Hematopoietic multipotent progenitor cell treated with erythropoietin and hydrocortisone succinate and interleukin-3 and kit ligand, for 15 days (in vitro differentiated cells): ENCODE data around the gene ZCCHC18.
"Not testable (repeated sequence)": the region's sequence is repeated elsewhere in the genome, so short reads cannot be mapped to it uniquely, and the experiment has no call there.

Experiments
- DNase-seq: peaks from one replicate; pipeline ENCODE4 v3.0.0-alpha.2; 2015; ENCODE audit warnings: low spot score

ZCCHC18 gene

GRCh38 chrX:104112326-104112951, at the start of gene ZCCHC18:
Gene ZCCHC18, plus strand, starts transcription at chrX:104112523. Its CDS starts 1,589 bp downstream, at chrX:104114112.
- DNase-seq = no peak

- not testable (repeated sequence) for DNase-seq
Measured at GRCh38 chrX:104062636-104063035, 49.7 kb upstream of the ZCCHC18 start.

- not testable (repeated sequence) for DNase-seq
Measured at GRCh38 chrX:104075778-104076445, 36.4 kb upstream of the ZCCHC18 start, which contains the start of gene TMSB15C. Gene TMSB15C, minus strand, starts transcription at chrX:104076236.

GRCh38 chrX:104077854-104078253, 34.5 kb upstream of the ZCCHC18 start:
- not testable (repeated sequence) for DNase-seq

- DNase-seq = no peak
Measured at GRCh38 chrX:104084063-104084462, 28.3 kb upstream of the ZCCHC18 start.

- no peak for DNase-seq
Measured at GRCh38 chrX:104084534-104085277, 27.6 kb upstream of the ZCCHC18 start.

- DNase-seq = no peak
Measured at GRCh38 chrX:104085477-104085876, 26.8 kb upstream of the ZCCHC18 start.

GRCh38 chrX:104085919-104086318, 26.4 kb upstream of the ZCCHC18 start:
- DNase-seq = no peak

- peak; percentile 47 for DNase-seq
Measured at GRCh38 chrX:104098151-104098808, 14.0 kb upstream of the ZCCHC18 start.

- no peak for DNase-seq
Measured at GRCh38 chrX:104098919-104099318, 13.4 kb upstream of the ZCCHC18 start.

- DNase-seq = no peak
Measured at GRCh38 chrX:104104676-104105075, 7.6 kb upstream of the ZCCHC18 start.

- DNase-seq = no peak
Measured at GRCh38 chrX:104105330-104106262, 6.7 kb upstream of the ZCCHC18 start.

GRCh38 chrX:104108955-104109354, 3.4 kb upstream of the ZCCHC18 start:
- no peak for DNase-seq

- not testable (repeated sequence) for DNase-seq
Measured at GRCh38 chrX:104110491-104111240, 1.7 kb upstream of the ZCCHC18 start.

- no peak for DNase-seq
Measured at GRCh38 chrX:104113222-104113965, 1.1 kb downstream of the ZCCHC18 start.

- no peak for DNase-seq
Measured at GRCh38 chrX:104117759-104118158, 5.4 kb downstream of the ZCCHC18 start.

GRCh38 chrX:104118765-104119164, 6.4 kb downstream of the ZCCHC18 start:
- no peak for DNase-seq

GRCh38 chrX:104122829-104123228, 10.5 kb downstream of the ZCCHC18 start:
- DNase-seq = no peak

- no peak for DNase-seq
Measured at GRCh38 chrX:104126856-104127255, 14.5 kb downstream of the ZCCHC18 start.

- no peak for DNase-seq
Measured at GRCh38 chrX:104130808-104131207, 18.5 kb downstream of the ZCCHC18 start.
